Measurements from ENCODE around the gene CILP2. TPM values are rescaled to one million over a fixed set of nuclear protein-coding genes. Genes with fewer than 3 reads are reported as not detected.

CILP2 gene
- total and polyA plus RNA-seq, 9 of the 15 experiments (the other 6 are each of a cell fraction or from before 2014, with no cell fraction given): 0.04 to 0.35 (median 0.05) TPM; not detected in 2

DNA sequence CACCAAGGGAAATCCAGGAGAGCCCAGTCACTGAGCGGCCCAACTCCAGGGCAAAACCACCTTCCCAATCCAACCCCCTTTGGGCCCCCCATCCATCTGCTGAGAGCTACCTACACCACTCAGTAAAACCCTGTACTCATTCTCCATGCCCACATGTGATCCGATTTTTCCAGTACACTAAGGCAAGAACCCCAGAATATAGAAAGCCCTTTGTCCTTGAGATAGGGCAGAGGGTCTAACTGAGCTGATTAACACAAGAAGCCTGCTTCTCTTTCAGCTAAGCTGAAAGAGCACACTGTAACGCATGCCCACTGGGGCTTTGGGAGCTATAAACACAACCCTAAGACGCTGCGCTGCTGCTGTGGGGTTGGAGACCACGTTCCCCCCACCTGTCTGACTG is 44.4 kb downstream of the CILP2 start:
- ChIA-PET POLR2A (no interaction called here), CTCF (ENCODE audit: low intra/inter-chr PET ratio) (no interaction called here)
- DNase-seq (ENCODE audit: extremely low read depth in 1 of 4, low spot score in 3 of 4): no peak
- in situ Hi-C loops (cut with MboI): no loop called here
- Histone ChIP-seq H3K79me2 (ENCODE audit: control insufficient read depth, insufficient read depth, low read length) (no peaks in the 10 kb centered on the region), H3K4me1 (replicated peaks in 1 of 2; ENCODE audit: control insufficient read depth in 2 of 2, insufficient read depth in 2 of 2, low read length in 2 of 2) (no peaks in the 10 kb centered on the region; a peak in 1 of 5 replicates), H3K9ac (ENCODE audit: insufficient read depth in 1 of 2, low read depth in 2 of 2, low read length in 2 of 2) (no peak overlapping the region), H3K4me2 (ENCODE audit: insufficient read depth, low read length) (no peak overlapping the region), H3K9me3 (replicated peaks; ENCODE audit: control insufficient read depth, insufficient read depth, low read depth, low read length) (no peaks in the 10 kb centered on the region), H3K27ac (ENCODE audit: extremely low read depth, low read depth, low read length) (no peak overlapping the region), H3K4me3 (no peak overlapping the region), H4K20me1 (replicated peaks; ENCODE audit: control insufficient read depth, insufficient read depth, low read length) (no peaks in the 10 kb centered on the region), H3K9me1 (ENCODE audit: control insufficient read depth, insufficient read depth, low read length) (no peaks in the 10 kb centered on the region), H2AFZ (ENCODE audit: low read depth, low read length) (no peak overlapping the region), H3K27me3 (ENCODE audit: control insufficient read depth in 2 of 2, insufficient read depth in 2 of 2, low read length in 2 of 2) (no peaks in the 10 kb centered on the region; a peak in 1 of 5 replicates), H3K36me3 (ENCODE audit: control insufficient read depth, insufficient read depth, low read length) (no peaks in the 10 kb centered on the region)
- intact Hi-C loops (cut with micrococcal nuclease): no loop called here
- no TSS peak for BruUV-seq (replicated peaks)
- no peak for ATAC-seq
- TF ChIP-seq MCM3 (IDR thresholded peaks at IDR 0.05) (no peak), ELF1 (tag; IDR thresholded peaks at IDR 0.05) (no peak), HLTF (IDR thresholded peaks at IDR 0.05) (no peak), STAT6 (CRISPR knock-in tag; IDR thresholded peaks at IDR 0.05) (no peak), POLR2H (tag; IDR thresholded peaks at IDR 0.05; ENCODE audit: low read depth) (no peak), GTF2A2 (tag; IDR thresholded peaks at IDR 0.05) (no peak), TGIF2 (CRISPR knock-in tag; IDR thresholded peaks at IDR 0.05) (no peak), FUS (optimal IDR thresholded peaks at IDR 0.05; ENCODE audit: low read depth, low read length) (no peak), MGA (IDR thresholded peaks at IDR 0.05) (no peak), DNMT1 (IDR thresholded peaks at IDR 0.05) (no peak), SP1 (CRISPR knock-in tag; IDR thresholded peaks at IDR 0.05) (no peak)
- 28% methylated on average over 6 of the region's 6 CpGs for WGBS (ENCODE audit: insufficient coverage, low coverage, missing lambda C conversion rate)
- no peak for FAIRE-seq

Data from K562 (cell line).